Activated CD4-positive, alpha-beta T cell treated with anti-CD3 and anti-CD28 coated beads, Interleukin-2, amount 50 U/mL, for 1 hour (primary cell): ENCODE measurements around the gene SRI.
"Not testable (repeated sequence)": the region's sequence is repeated elsewhere in the genome, so short reads cannot be mapped to it uniquely, and the experiment has no call there.

Experiments
- DNase-seq: peaks from one replicate; pipeline ENCODE4 v3.0.0-alpha.2; 2020

Gene SRI

GRCh38 chr7:88172842-88173241 lies 47.0 kb downstream of the SRI start:
- DNase-seq, result no peak

GRCh38 chr7:88169717-88170320 lies 50.0 kb downstream of the SRI start:
- DNase-seq, result no peak

GRCh38 chr7:88167721-88168120 lies 52.1 kb downstream of the SRI start:
- DNase-seq, result no peak

- no peak for DNase-seq
Measured at GRCh38 chr7:88167223-88167622, 52.6 kb downstream of the SRI start.

GRCh38 chr7:88165697-88166096 lies 54.1 kb downstream of the SRI start:
- DNase-seq, result no peak

GRCh38 chr7:88159741-88160140 lies 60.1 kb downstream of the SRI start:
- DNase-seq, result not testable (repeated sequence)

- DNase-seq, result no peak
Measured at GRCh38 chr7:88156356-88156755, 63.5 kb downstream of the SRI start.

GRCh38 chr7:88155756-88156155 lies 64.1 kb downstream of the SRI start:
- DNase-seq, result no peak
